ENCODE results near the gene WNT4. TPM values are rescaled to one million over a fixed set of nuclear protein-coding genes. Genes with fewer than 3 reads are reported as not detected.

The WNT4 gene
- total and polyA plus RNA-seq, 10 of the 15 experiments (the other 5 are each of a cell fraction or from before 2014, with no cell fraction given) = 0.01 TPM; not detected in 9

- H3K27me3 ChIP-seq (replicated peaks in 1 of 2; ENCODE audit: control insufficient read depth in 2 of 2, insufficient read depth in 2 of 2, low read length in 1 of 2) = no peaks in the 10 kb centered on the region
- no peak overlapping the region for H3K4me3 ChIP-seq
- TF ChIP-seq HSF1 (IDR thresholded peaks at IDR 0.05; ENCODE audit: low read depth, low read length) = no peak
- TF ChIP-seq ZNF207 (IDR thresholded peaks at IDR 0.05; ENCODE audit: borderline replicate concordance) = no peak
- TF ChIP-seq MTA2 (IDR thresholded peaks at IDR 0.05; ENCODE audit: low read depth) = no peak
- TF ChIP-seq EGR1 (IDR thresholded peaks at IDR 0.05; ENCODE audit: borderline replicate concordance in 1 of 2, low read depth in 2 of 2, low read length in 2 of 2) = no peak
- TF ChIP-seq SIX5 (IDR thresholded peaks at IDR 0.05; ENCODE audit: low read depth, low read length, severe bottlenecking) = no peak
- TF ChIP-seq BMI1 (IDR thresholded peaks at IDR 0.05; ENCODE audit: borderline replicate concordance) = no peak
- no peak for TF ChIP-seq SRF (IDR thresholded peaks at IDR 0.05; ENCODE audit: low read depth in 2 of 2, low read length in 2 of 2)
- no peak for TF ChIP-seq ATF3 (IDR thresholded peaks at IDR 0.05; ENCODE audit: borderline replicate concordance, extremely low read depth, low read depth, low read length)
- TF ChIP-seq ZBTB11 (CRISPR knock-in tag; IDR thresholded peaks at IDR 0.05) = no peak
- no peak for TF ChIP-seq LARP7 (IDR thresholded peaks at IDR 0.05)
- TF ChIP-seq REST (IDR thresholded peaks at IDR 0.05; ENCODE audit: low read depth, low read length) = no peak
- no peak for TF ChIP-seq POLR2A (IDR thresholded peaks at IDR 0.05; ENCODE audit: low read depth, low read length)
- no peak for TF ChIP-seq MAX (IDR thresholded peaks at IDR 0.05; ENCODE audit: low read depth, low read length)
- no peak for TF ChIP-seq CBX3 (IDR thresholded peaks at IDR 0.05; ENCODE audit: borderline replicate concordance, low read depth)
- TF ChIP-seq ATF7 (IDR thresholded peaks at IDR 0.05; ENCODE audit: low read depth) = no peak
- no peak for TF ChIP-seq RAD51 (IDR thresholded peaks at IDR 0.05)
- in situ Hi-C loops (cut with MboI) = no loop called here
- H4K20me1 ChIP-seq (ENCODE audit: control insufficient read depth, insufficient read depth) = peaks cover 12% of the 10 kb centered on the region
- DNase-seq (ENCODE audit: low read depth, low spot score) (no peak), FAIRE-seq (no peak), ATAC-seq (no peak)
- peaks cover 43% of the 10 kb centered on the region for H3K4me1 ChIP-seq (ENCODE audit: control insufficient read depth, insufficient read depth, low read length)
- intact Hi-C loops (cut with micrococcal nuclease; ENCODE audit: unreplicated experiment) = no loop called here
- H3K36me3 ChIP-seq (ENCODE audit: control insufficient read depth in 2 of 2, insufficient read depth in 2 of 2, low read length in 1 of 2) = peaks cover 0 to 5% of the 10 kb centered on the region in 2 experiments; a peak in 3 of 4 replicates
- SMC1A ChIA-PET (ENCODE audit: uncharacterized antibody, unreplicated experiment) = no interaction called here
- H3K4me2 ChIP-seq (ENCODE audit: control insufficient read depth, insufficient read depth) = no peak overlapping the region
- no TSS peak for BruUV-seq (replicated peaks)
- WGBS (ENCODE audit: insufficient coverage, insufficient replicate concordance, low lambda C conversion rate, missing lambda C conversion rate) = 95% methylated on average over 10 of the region's 11 CpGs
- no peak overlapping the region for H3K27ac ChIP-seq (ENCODE audit: control insufficient read depth, insufficient read depth)
- CTCF ChIA-PET = no interaction called here
- H2AFZ ChIP-seq (ENCODE audit: control insufficient read depth, low read depth, low read length) = no peak overlapping the region
- RAD21 ChIA-PET (ENCODE audit: unreplicated experiment) = no interaction called here
- POLR2A ChIA-PET = no interaction called here
- H3K9ac ChIP-seq (ENCODE audit: control insufficient read depth, insufficient read depth, low read length) = no peak overlapping the region
- no peaks in the 10 kb centered on the region for H3K79me2 ChIP-seq (ENCODE audit: control insufficient read depth, insufficient read depth, low read length)
- no peaks in the 10 kb centered on the region for H3K9me3 ChIP-seq (replicated peaks; ENCODE audit: control insufficient read depth, insufficient read depth, low read length)
Measured at GRCh38 chr1:22120469-22120790, 22.5 kb downstream of the WNT4 start.
